K562 (cell line): ENCODE data around the gene CHPF. TPM values are rescaled to one million over a fixed set of nuclear protein-coding genes. Genes with fewer than 3 reads are reported as not detected.
A peak's percentile ranks its signal among the peaks of the same experiment; 100 is the strongest.

Experiments
- ATAC-seq: fragments of 200-7000 bp; cut with Tn5 transposase; 3 replicates; pipeline ENCODE4 v1.9.1; 2020; ENCODE audit warnings: moderate library complexity
- BruUV-seq: library from RNA; stranded (reverse); fragments of 400-500 nt; replicated peaks from 2 replicates; lab custom pipeline; 2021; lab: Mats Ljungman, UMichigan
- CTCF ChIA-PET: fragments of 300-600 bp; formaldehyde crosslinking; extraction: SDS; loops from one replicate; lab custom pipeline; 2021; ENCODE audit warnings: low intra/inter-chr PET ratio; lab: Yijun Ruan, JAX
- POLR2A ChIA-PET: fragments of 300-600, 350-650 bp; sonication (Branson Sonifier 250); formaldehyde crosslinking; extraction: SDS; loops from one replicate; lab custom pipeline; 2021; ENCODE audit warnings: antibody characterized with exemption, inconsistent platforms; lab: Yijun Ruan, JAX
- DNase-seq, 4 experiments: peaks; one replicate each; pipeline versions ENCODE4 v3.0.0 to v3.0.0-alpha.2; 2011 to 2018; ENCODE audit warnings: low spot score in 3 of 4, mixed read lengths in 3 of 4; ENCODE audit errors: extremely low read depth in 1 of 4
- FAIRE-seq: peaks from 2 replicates; lab custom pipeline; 2011; peaks lifted over from hg19 to GRCh38; lab: Jason Lieb, UNC
- H2AFZ ChIP-seq: 2 replicates; pipeline ENCODE4 v1.6.0; 2011; ENCODE audit warnings: low read depth, low read length, control low read depth, inconsistent platforms
- H3K27ac ChIP-seq: fragments of 200-600 bp; 3 replicates; pipeline ENCODE4 v1.8.0; 2011; ENCODE audit warnings: low read depth, mild to moderate bottlenecking, control low read depth, inconsistent platforms, low read length, moderate library complexity, mixed read lengths; ENCODE audit errors: extremely low read depth
- H3K27me3 ChIP-seq, 2 experiments: fragments of 300-600 bp in 1 of 2; 2 replicates in 1 of 2; 3 replicates in 1 of 2; pipeline versions ENCODE4 v1.6.0 to v1.8.0; 2011; ENCODE audit warnings: inconsistent platforms in 2 of 2, low read length in 2 of 2, mild to moderate bottlenecking in 1 of 2, mixed read lengths in 1 of 2, moderate library complexity in 1 of 2; ENCODE audit not compliant: control insufficient read depth in 2 of 2, insufficient read depth in 2 of 2
- H3K36me3 ChIP-seq: fragments of 300-600 bp; 3 replicates; pipeline ENCODE4 v1.8.0; 2011; ENCODE audit warnings: mild to moderate bottlenecking, low read length, inconsistent platforms; ENCODE audit not compliant: control insufficient read depth, insufficient read depth
- H3K4me1 ChIP-seq, 2 experiments: fragments of 200-600 bp in 1 of 2; replicated peaks in 1 of 2; 2 replicates in 1 of 2; 3 replicates in 1 of 2; pipeline versions ENCODE4 v1.5.1 to v1.8.0; 2011; ENCODE audit warnings: inconsistent platforms in 2 of 2, low read length in 2 of 2, mild to moderate bottlenecking in 1 of 2, mixed read lengths in 1 of 2, moderate library complexity in 1 of 2; ENCODE audit not compliant: control insufficient read depth in 2 of 2, insufficient read depth in 2 of 2
- H3K4me2 ChIP-seq: 2 replicates; pipeline ENCODE4 v1.6.1; 2011; ENCODE audit warnings: low read length, control low read depth, inconsistent platforms, mixed read lengths; ENCODE audit not compliant: insufficient read depth
- H3K4me3 ChIP-seq: fragments of 200-600 bp; sonication (generic), shearing (Covaris generic); 2 replicates; pipeline ENCODE4 v1.5.1; 2016; ENCODE audit warnings: control low read depth, inconsistent platforms
- H3K79me2 ChIP-seq: fragments of 200-600 bp; 3 replicates; pipeline ENCODE4 v1.8.0; 2011; ENCODE audit warnings: low read length, inconsistent platforms; ENCODE audit not compliant: control insufficient read depth, insufficient read depth
- H3K9ac ChIP-seq, 2 experiments: 2 replicates each; pipeline versions ENCODE4 v1.6.0 to v1.6.1; 2011; ENCODE audit warnings: low read depth in 2 of 2, low read length in 2 of 2, control low read depth in 1 of 2, inconsistent platforms in 1 of 2, mild to moderate bottlenecking in 1 of 2, mixed read lengths in 1 of 2; ENCODE audit not compliant: insufficient read depth in 1 of 2
- H3K9me1 ChIP-seq: one replicate; pipeline ENCODE4 v1.6.0; 2011; ENCODE audit warnings: inconsistent platforms, mild to moderate bottlenecking, low read length, moderate library complexity; ENCODE audit not compliant: control insufficient read depth, insufficient read depth
- H3K9me3 ChIP-seq: replicated peaks from 2 replicates; pipeline ENCODE4 v1.5.1; 2011; ENCODE audit warnings: low read depth, low read length, inconsistent platforms; ENCODE audit not compliant: control insufficient read depth, insufficient read depth
- H4K20me1 ChIP-seq: replicated peaks from 2 replicates; pipeline ENCODE4 v1.6.1; 2011; ENCODE audit warnings: low read length, inconsistent platforms, mixed read lengths; ENCODE audit not compliant: control insufficient read depth, insufficient read depth
- DIDO1 ChIP-seq: fragments of 450-650 bp; IDR thresholded peaks from 2 replicates; pipeline ENCODE4 v1.6.1; 2016; ENCODE audit warnings: low read depth, missing biosample characterization, missing genetic modification characterization
- HDAC2 ChIP-seq: fragments of 450-650 bp; IDR thresholded peaks from 2 replicates; pipeline ENCODE4 v1.6.1; 2016; ENCODE audit warnings: mild to moderate bottlenecking
- XRCC3 ChIP-seq: fragments of 450-650 bp; IDR thresholded peaks from 2 replicates; pipeline ENCODE4 v1.6.1; 2017; ENCODE audit warnings: mild to moderate bottlenecking, moderate library complexity
- WGBS: fragments of 100-300 bp; shearing (Covaris generic); methylation state at CpG from one replicate; pipeline ENCODE4 v1.1.6; 2016; ENCODE audit warnings: low coverage, mixed read lengths; ENCODE audit not compliant: insufficient coverage; ENCODE audit errors: missing lambda C conversion rate; 5-methylcytosine and 5-hydroxymethylcytosine counted together
- in situ Hi-C: fragments of 300-500 bp; cut with MboI; formaldehyde crosslinking; loops from 4 replicates; pipeline ENCODE4 v1.15.0; 2018; ENCODE audit warnings: inconsistent platforms, mixed read lengths
- intact Hi-C: fragments of 100-400 bp; cut with micrococcal nuclease; formaldehyde crosslinking; loops from 2 replicates; pipeline ENCODE4 v1.14.2; 2022
- polyA plus RNA-seq, 8 experiments: library from polyadenylated mRNA; depleted of rRNA in 4 of 8; stranded (reverse) in 5 of 8; unstranded in 3 of 8; fragments of >200 nt; fragmentation: Nextera tagmentation in 2 of 8; fragmentation: Illumina TruSeq in 1 of 8; extraction: Ambion mirVana in 2 of 8; extraction: Trizol in 1 of 8; gene quantifications; 2 replicates each; pipeline versions ENCODE4 v1.2.1 to v1.2.3, GENCODE V29; 2011 to 2014; ENCODE audit warnings: inconsistent platforms in 1 of 8, missing spikeins in 1 of 8
- total RNA-seq, 7 experiments: library from RNA; depleted of rRNA in 6 of 7; stranded (reverse); fragments of >200 nt in 6 of 7; fragmentation: Illumina TruSeq in 2 of 7; extraction: Trizol in 2 of 7; gene quantifications; 2 replicates each; pipeline versions ENCODE4 v1.2.1 to v1.2.3, GENCODE V29; 2011 to 2021; ENCODE audit warnings: low replicate concordance in 1 of 7
- TF ChIP-seq, protein P1 (sequence below): fragments of 450-650 bp; formaldehyde crosslinking; conservative IDR thresholded peaks from 2 replicates; pipeline ENCODE4 v1.4.0; 2022; ENCODE audit warnings: mild to moderate bottlenecking, missing genetic modification characterization
- TF ChIP-seq, protein P2 (sequence below): sonication (generic); formaldehyde crosslinking; IDR thresholded peaks from 2 replicates; pipeline ENCODE4 v1.8.1; 2023; ENCODE audit warnings: mild to moderate bottlenecking, missing genetic modification reagents
- TF ChIP-seq, protein P3 (sequence below): sonication (generic); formaldehyde crosslinking; IDR thresholded peaks from 2 replicates; pipeline ENCODE4 v1.8.0; 2022; ENCODE audit warnings: mild to moderate bottlenecking, missing genetic modification reagents, borderline replicate concordance
- TF ChIP-seq, protein P4 (sequence below): fragments of 250-450 bp; sonication (Bioruptor Pico); IDR thresholded peaks from 2 replicates; pipeline ENCODE4 v1.5.0; 2021; ENCODE audit warnings: mild to moderate bottlenecking, moderate library complexity
- TF ChIP-seq, protein P5 (sequence below), 2 experiments: IDR thresholded peaks in 1 of 2; conservative IDR thresholded peaks in 1 of 2; 2 replicates each; pipeline ENCODE4 v1.6.1; 2016; ENCODE audit warnings: low read depth in 2 of 2, mild to moderate bottlenecking in 1 of 2, missing compliant biosample characterization in 1 of 2, missing genetic modification characterization in 1 of 2, moderate library complexity in 1 of 2

CHPF gene
- total and polyA plus RNA-seq, 9 of the 15 experiments (the other 6 are each of a cell fraction or from before 2014, with no cell fraction given) = 0.15 to 57.2 (median 7.9) TPM

DNA sequence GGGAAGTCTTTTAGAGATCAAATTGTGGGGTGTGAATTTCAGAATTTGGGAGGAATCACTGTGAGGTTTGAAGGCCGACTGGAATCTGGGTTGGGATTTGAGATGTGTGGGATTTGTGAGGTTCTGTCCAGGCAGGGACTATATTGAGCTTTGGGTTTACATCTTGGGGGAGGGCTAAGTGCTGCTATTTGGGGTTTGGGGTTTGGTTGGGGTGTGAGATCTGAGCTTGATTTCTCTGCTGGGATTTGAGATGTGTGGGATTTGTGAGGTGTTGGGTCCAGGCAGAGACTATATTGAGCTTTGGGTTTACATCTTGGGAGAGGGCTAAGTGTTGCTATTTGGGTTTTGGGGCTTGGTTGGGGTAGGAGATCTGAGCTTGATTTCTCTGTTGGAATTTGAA is 44.1 kb downstream of the CHPF start (continued):
- TF ChIP-seq, protein P1, sequence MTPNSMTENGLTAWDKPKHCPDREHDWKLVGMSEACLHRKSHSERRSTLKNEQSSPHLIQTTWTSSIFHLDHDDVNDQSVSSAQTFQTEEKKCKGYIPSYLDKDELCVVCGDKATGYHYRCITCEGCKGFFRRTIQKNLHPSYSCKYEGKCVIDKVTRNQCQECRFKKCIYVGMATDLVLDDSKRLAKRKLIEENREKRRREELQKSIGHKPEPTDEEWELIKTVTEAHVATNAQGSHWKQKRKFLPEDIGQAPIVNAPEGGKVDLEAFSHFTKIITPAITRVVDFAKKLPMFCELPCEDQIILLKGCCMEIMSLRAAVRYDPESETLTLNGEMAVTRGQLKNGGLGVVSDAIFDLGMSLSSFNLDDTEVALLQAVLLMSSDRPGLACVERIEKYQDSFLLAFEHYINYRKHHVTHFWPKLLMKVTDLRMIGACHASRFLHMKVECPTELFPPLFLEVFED (CRISPR knock-in tag) = 0 out of 2 replicates have a peak, but pooled peaks have one; percentile 10

DNA sequence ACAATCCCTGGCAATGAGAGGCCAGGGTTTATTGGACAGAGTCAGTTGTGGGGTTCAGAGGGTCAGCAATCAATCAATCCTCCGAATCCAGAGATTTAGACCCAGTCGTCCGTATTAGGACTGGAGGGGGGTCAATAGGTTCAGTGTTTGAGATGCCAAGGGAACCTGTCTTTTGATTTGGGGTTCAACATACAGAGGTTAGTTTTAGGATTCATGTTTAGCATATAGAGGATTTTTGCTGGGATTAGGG is 44.6 kb downstream of the CHPF start:
- DNase-seq (no peak), FAIRE-seq (no peak), ATAC-seq (no peak)
- peak overlapping the region; percentile 88 to 98 for H3K9ac ChIP-seq
- BruUV-seq = TSS peak; percentile 89
- peak overlapping the region; percentile 77 for H3K4me2 ChIP-seq
- peak overlapping the region; percentile 95 for H3K27ac ChIP-seq
- H3K9me3 ChIP-seq = no peaks in the 10 kb centered on the region
- H2AFZ ChIP-seq = no peak overlapping the region; the same call in 1 of the 2 replicates
- ChIA-PET POLR2A (interaction anchor here (0.6 to 4.9 kb wide), 7 partner anchors 10 to 260 kb away, joined by 3 to 37 read pairs (median 5); partner anchors contain the start of gene ASIC4), CTCF (no interaction called here)
- no peaks in the 10 kb centered on the region for H3K27me3 ChIP-seq
- 0% methylated on average over 3 of the region's 3 CpGs for WGBS
- no peaks in the 10 kb centered on the region for H3K9me1 ChIP-seq
- H3K4me3 ChIP-seq = peak overlapping the region; percentile 64
- peaks cover 13% of the 10 kb centered on the region; the same call in 2 of the 3 replicates for H3K36me3 ChIP-seq
- in situ Hi-C loops (no loop called here), intact Hi-C loops (no loop called here)
- peaks cover 56% of the 10 kb centered on the region for H3K79me2 ChIP-seq
- H4K20me1 ChIP-seq = no peaks in the 10 kb centered on the region
- H3K4me1 ChIP-seq = peaks cover 47 to 60% of the 10 kb centered on the region in 2 experiments
- no peak for TF ChIP-seq DIDO1 (tag)
- TF ChIP-seq, protein P2, sequence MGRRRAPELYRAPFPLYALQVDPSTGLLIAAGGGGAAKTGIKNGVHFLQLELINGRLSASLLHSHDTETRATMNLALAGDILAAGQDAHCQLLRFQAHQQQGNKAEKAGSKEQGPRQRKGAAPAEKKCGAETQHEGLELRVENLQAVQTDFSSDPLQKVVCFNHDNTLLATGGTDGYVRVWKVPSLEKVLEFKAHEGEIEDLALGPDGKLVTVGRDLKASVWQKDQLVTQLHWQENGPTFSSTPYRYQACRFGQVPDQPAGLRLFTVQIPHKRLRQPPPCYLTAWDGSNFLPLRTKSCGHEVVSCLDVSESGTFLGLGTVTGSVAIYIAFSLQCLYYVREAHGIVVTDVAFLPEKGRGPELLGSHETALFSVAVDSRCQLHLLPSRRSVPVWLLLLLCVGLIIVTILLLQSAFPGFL (CRISPR knock-in tag) = no peak
- no peak for TF ChIP-seq HDAC2
- TF ChIP-seq, protein P3, sequence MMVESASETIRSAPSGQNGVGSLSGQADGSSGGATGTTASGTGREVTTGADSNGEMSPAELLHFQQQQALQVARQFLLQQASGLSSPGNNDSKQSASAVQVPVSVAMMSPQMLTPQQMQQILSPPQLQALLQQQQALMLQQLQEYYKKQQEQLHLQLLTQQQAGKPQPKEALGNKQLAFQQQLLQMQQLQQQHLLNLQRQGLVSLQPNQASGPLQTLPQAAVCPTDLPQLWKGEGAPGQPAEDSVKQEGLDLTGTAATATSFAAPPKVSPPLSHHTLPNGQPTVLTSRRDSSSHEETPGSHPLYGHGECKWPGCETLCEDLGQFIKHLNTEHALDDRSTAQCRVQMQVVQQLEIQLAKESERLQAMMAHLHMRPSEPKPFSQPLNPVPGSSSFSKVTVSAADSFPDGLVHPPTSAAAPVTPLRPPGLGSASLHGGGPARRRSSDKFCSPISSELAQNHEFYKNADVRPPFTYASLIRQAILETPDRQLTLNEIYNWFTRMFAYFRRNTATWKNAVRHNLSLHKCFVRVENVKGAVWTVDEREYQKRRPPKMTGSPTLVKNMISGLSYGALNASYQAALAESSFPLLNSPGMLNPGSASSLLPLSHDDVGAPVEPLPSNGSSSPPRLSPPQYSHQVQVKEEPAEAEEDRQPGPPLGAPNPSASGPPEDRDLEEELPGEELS (CRISPR knock-in tag) = no peak
- no peak for TF ChIP-seq XRCC3
- TF ChIP-seq, protein P4, sequence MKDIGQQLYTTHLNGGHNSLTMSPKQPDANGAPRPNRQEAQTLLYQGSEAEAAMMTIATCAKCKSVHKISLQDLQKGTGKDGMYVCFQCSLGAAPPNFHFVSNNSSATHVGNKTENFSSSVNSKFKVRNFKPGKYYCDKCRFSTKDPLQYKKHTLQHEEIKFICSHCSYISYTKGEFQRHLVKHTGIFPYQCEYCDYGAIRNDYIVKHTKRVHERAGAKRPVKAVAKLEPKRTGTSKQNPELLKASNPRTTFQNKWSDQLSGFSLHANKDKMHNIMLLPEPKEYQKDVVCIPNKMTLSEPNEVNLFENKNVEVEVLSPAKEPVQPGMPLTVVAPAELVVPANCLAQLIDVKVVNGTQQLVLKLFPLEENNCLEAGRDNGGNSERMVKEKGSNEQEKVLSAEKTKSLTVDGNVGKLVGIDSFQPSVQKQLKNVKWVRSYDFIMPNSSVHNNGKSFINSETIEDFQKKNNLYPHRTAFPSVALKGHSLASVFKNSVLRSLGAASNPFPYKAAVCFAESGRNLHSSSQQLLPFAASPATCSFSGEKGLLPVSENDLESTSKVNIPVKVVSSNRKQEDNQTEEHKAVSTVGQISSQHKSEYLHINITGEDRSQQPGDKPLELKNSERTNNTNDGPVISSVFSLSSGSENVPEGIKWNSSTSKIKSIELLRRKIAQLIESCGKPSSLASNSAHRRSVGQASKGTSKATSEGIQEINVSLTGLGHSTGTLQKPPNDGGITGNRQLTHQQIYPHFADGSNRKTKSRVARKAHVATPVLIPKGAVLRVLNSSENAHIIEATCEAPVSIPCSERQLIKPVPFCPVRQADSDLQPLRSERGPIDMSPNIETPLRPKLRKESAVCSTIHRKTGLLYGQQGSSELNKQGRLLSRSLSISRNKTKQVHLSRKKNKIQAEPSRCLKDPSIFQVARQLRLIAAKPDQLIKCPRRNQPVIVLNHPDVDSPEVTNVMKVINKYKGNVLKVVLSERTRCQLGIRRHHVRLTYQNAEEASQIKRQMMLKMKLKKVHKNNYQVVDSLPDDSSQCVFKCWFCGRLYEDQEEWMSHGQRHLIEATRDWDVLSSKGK = no peak
- TF ChIP-seq, protein P5, sequence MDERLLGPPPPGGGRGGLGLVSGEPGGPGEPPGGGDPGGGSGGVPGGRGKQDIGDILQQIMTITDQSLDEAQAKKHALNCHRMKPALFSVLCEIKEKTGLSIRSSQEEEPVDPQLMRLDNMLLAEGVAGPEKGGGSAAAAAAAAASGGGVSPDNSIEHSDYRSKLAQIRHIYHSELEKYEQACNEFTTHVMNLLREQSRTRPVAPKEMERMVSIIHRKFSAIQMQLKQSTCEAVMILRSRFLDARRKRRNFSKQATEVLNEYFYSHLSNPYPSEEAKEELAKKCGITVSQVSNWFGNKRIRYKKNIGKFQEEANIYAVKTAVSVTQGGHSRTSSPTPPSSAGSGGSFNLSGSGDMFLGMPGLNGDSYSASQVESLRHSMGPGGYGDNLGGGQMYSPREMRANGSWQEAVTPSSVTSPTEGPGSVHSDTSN (CRISPR knock-in tag; IDR thresholded peaks at IDR 0.05; ENCODE audit: low read depth) = no peak
- TF ChIP-seq, protein P5 (tag; conservative IDR thresholded peaks at IDR 0.05; ENCODE audit: low read depth) = peak; percentile 51; the same call in 1 of the 2 replicates
